GM21576 (cell line): ENCODE measurements around the gene PTPN5.
"Not testable (repeated sequence)": the region's sequence is repeated elsewhere in the genome, so short reads cannot be mapped to it uniquely, and the experiment has no call there.

Experiments
- ATAC-seq: cut with Tn5 transposase; IDR thresholded peaks from one replicate; pipeline ENCODE4 v1.9.1; 2021; ENCODE audit warnings: mild to moderate bottlenecking, moderate library complexity; ENCODE audit not compliant: unreplicated experiment

Gene PTPN5

DNA sequence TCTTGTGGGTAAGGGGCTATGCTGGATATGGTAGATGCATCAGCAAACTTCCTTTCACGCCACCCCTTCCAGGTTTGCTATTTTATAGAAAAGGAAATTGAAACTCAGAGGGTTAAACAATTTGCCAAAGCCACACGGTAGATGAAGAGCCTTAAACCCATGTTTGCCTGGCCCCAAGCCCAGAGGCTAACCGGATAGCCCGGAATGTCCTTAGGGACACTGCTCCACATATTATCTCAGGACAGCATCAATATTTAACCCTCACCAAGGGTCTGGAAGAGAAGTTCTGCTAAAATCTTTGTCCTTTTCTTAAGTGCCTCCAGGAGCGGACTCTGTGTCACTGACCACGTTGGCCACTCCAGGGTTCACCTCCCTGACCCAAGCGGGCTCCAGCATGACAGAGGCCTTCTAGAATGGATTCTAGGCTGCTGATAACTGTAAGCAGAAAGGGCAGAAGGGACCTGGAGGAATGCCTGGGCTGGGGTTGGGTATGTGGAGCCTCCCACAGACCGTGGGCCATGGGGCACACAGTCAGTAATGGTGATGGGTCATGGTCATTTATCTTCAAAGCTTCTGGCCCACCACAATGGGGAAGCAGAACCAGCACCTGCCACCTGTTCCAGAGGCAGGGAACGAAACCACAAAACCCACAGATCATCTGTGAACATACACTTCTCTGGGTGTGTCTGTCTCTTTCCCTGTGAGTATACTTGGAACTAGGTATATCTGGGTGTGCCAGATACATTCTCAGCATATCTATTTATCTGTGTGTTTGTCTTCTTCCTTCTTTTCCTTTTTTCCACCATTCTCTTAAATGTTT, 98.4 kb downstream of the PTPN5 start:
- ATAC-seq = no peak

DNA sequence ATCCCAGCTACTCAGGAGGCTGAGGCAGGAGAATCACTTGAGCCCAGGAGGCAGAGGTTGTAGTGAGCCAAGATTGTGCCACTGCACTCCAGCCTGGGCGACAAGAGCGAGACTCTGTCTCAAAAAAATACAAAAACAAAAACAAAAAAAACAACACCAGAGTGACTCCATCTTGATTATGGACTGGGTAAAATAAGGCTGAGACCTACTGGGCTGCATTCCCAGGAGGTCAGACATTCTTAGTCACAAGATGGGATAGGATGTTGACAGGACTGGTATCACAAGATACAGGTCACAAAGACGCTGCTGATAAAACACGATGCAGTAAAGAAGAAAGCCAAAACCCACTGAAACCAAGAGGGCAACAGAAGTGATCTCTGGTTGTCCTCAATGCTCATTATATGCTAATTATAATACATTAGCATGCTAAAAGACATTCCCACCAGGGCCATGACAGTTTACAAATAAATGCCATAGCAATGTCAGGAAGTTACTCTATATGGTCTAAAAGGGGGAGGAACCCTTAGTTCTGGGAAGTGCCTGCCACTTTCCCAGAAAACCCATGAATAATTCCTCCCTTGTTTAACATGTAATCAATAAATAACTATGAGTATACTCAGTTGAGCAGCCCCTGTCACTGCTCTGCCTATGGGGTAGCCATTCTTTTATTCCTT, 100.0 kb downstream of the PTPN5 start:
- ATAC-seq = not testable (repeated sequence)

DNA sequence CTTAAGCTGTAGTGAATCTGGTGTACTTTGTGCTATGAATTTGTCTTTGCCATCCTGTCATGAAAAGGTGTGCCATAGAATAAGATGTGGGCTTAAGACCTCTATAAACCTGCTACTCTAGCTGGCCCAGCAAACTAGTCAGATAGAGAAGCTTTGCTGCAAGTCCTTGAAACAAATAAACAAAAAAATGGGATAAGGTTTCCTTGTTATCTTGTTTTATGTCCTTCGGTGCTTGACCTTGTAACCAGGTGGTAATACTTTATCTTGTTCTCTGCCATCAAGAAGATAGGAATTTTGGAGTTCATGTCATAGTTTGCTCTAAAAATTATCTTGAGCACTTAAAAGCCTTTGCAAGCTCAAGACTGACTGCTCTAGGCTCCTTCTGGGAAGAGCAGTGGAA, 107.3 kb downstream of the PTPN5 start:
- no peak for ATAC-seq

DNA sequence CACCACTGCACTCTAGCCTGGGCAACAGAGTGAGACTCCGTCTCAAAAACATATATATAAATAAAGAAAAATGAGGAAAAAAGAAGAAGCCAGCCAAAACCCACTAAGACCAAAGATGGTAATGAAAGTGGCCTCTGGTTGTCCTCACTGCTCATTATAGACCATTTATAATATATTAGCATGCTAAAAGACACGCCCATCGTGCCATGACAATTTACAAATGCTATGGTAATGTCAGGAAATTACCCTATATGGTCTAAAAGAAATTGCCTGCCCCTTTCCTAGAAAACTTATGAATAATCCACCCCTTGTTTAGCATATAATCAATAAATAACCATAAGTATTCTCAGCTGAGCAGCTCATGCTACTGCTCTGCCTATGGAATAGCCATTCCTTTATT, 109.1 kb downstream of the PTPN5 start:
- ATAC-seq = no peak

DNA sequence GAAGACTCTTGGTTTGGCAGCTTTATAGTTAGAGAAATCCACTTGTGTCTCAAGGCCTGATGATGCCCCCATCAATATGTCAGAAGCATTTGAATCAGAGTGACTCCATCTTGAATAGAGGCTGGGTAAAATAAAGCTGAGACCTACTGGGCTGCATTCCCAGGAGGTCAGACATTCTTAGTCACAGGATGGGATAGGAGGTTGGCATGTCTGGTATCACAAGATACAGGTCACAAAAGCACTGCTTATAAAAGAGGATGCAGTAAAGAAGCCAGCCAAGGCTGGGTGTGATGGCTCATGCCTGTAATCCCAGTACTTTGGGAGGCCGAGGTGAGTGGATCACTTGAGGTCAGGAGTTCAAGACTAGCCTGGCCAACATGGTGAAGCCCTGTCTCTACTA, 109.6 kb downstream of the PTPN5 start:
- not testable (repeated sequence) for ATAC-seq
